Breast epithelium (tissue), 3 donors: ENCODE measurements around the gene L3MBTL3.

Experiments used
- CTCF ChIP-seq, 3 donors: fragments of 450-650 bp; IDR thresholded peaks; one replicate each; pipeline ENCODE4 v1.5.1; 2016 to 2017; ENCODE audit warnings: antibody characterized with exemption in 3 of 3, mild to moderate bottlenecking in 3 of 3, moderate library complexity in 3 of 3
- POLR2A ChIP-seq: fragments of 450-650 bp; IDR thresholded peaks from one replicate; pipeline ENCODE4 v1.6.1; 2016; ENCODE audit warnings: antibody characterized with exemption, mild to moderate bottlenecking, moderate library complexity
- POLR2AphosphoS5 ChIP-seq, 3 donors: sonication (generic); formaldehyde crosslinking; IDR thresholded peaks; one replicate each; pipeline ENCODE4 v1.6.1; 2017; ENCODE audit warnings: antibody characterized with exemption in 3 of 3

GRCh38 chr6:130027948-130028347 is 9.6 kb downstream of the L3MBTL3 start:
- TF ChIP-seq CTCF (IDR thresholded peaks at IDR 0.05): no peak
- TF ChIP-seq POLR2A: no peak
- TF ChIP-seq POLR2AphosphoS5 (IDR thresholded peaks at IDR 0.05): no peak
